Upper lobe of right lung (tissue), 1 donor: Measurements from ENCODE around the gene NAXD. TPM values are rescaled to one million over a fixed set of nuclear protein-coding genes. Genes with fewer than 3 reads are reported as not detected.
"Not testable (repeated sequence)": the region's sequence is repeated elsewhere in the genome, so short reads cannot be mapped to it uniquely, and the experiment has no call there.

ENCODE experiments used
- ATAC-seq: fragments of 200-7000 bp; cut with Tn5 transposase; one replicate; pipeline ENCODE4 v1.9.1; 2020; ENCODE audit warnings: mild to moderate bottlenecking, moderate library complexity
- DNase-seq: peaks from one replicate; pipeline ENCODE4 v3.0.0-alpha.2; 2020
- H3K27ac ChIP-seq: fragments of 200-600 bp; one replicate; pipeline ENCODE4 v1.8.0; 2022
- H3K27me3 ChIP-seq: fragments of 200-600 bp; one replicate; pipeline ENCODE4 v1.8.0; 2022; ENCODE audit warnings: mild to moderate bottlenecking
- H3K36me3 ChIP-seq: fragments of 200-600 bp; one replicate; pipeline ENCODE4 v1.8.0; 2022
- H3K4me1 ChIP-seq: fragments of 200-600 bp; one replicate; pipeline ENCODE4 v1.8.0; 2022
- H3K4me3 ChIP-seq: fragments of 200-600 bp; one replicate; pipeline ENCODE4 v1.8.0; 2022; ENCODE audit warnings: mild to moderate bottlenecking
- H3K9me3 ChIP-seq: fragments of 200-600 bp; one replicate; pipeline ENCODE4 v1.8.0; 2022
- intact Hi-C: fragments of 100-400 bp; cut with DNase I; formaldehyde crosslinking; loops from one replicate; pipeline ENCODE4 v1.11.0; 2022
- total RNA-seq: library from RNA; stranded (reverse); fragmentation: NEBNext Ultra II Directional; extraction: Animal tissue kit (Norgen Biotek cat#: 25700); gene quantifications from one replicate; pipeline ENCODE4 v1.2.1, GENCODE V29; 2021
- TF ChIP-seq, protein P1 (sequence below): fragments of 200-600 bp; IDR thresholded peaks from one replicate; pipeline ENCODE4 v1.8.0; 2022; ENCODE audit warnings: antibody characterized with exemption
- donor health status: DM: no; HTN: yes; CAD: no; lungs with severe emphysema.

The NAXD gene
- total RNA-seq, 1 donor from 2014 or later = 32.2 TPM

DNA sequence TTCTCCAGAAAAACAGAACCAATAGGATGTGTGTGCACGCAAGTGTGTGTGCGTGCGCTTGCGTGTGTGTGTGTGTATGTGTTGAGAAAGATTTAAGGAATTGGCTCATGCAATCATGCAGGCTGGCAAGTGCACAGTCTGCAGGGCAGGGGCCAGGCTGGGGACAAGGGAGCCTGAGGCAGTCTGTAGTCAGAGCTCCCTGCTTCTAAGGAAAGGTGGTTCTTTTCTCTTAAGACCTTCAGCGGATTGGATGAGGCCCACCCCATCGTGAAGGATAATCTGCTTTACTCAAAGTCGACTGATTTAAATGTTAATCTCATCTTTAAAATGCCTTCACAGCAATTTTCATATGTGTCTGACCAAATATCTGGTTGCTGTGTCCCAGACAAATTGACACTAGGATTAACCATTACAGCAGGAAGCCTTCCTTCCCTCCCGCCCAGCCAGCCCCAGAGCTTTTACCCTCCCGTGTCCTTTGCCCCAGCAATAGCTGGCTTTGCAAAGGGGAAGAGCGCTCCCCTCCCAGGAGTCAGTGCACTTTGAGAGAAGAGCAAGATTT is 15.0 kb upstream of the NAXD start:
- Histone ChIP-seq H3K4me1 (no peaks in the 10 kb centered on the region), H3K36me3 (no peaks in the 10 kb centered on the region), H3K27ac (no peak overlapping the region), H3K9me3 (no peaks in the 10 kb centered on the region), H3K4me3 (no peak overlapping the region), H3K27me3 (no peaks in the 10 kb centered on the region)
- ATAC-seq (no peak), DNase-seq (no peak)
- TF ChIP-seq, protein P1, sequence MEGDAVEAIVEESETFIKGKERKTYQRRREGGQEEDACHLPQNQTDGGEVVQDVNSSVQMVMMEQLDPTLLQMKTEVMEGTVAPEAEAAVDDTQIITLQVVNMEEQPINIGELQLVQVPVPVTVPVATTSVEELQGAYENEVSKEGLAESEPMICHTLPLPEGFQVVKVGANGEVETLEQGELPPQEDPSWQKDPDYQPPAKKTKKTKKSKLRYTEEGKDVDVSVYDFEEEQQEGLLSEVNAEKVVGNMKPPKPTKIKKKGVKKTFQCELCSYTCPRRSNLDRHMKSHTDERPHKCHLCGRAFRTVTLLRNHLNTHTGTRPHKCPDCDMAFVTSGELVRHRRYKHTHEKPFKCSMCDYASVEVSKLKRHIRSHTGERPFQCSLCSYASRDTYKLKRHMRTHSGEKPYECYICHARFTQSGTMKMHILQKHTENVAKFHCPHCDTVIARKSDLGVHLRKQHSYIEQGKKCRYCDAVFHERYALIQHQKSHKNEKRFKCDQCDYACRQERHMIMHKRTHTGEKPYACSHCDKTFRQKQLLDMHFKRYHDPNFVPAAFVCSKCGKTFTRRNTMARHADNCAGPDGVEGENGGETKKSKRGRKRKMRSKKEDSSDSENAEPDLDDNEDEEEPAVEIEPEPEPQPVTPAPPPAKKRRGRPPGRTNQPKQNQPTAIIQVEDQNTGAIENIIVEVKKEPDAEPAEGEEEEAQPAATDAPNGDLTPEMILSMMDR = no peak
- intact Hi-C loops = no loop called here

DNA sequence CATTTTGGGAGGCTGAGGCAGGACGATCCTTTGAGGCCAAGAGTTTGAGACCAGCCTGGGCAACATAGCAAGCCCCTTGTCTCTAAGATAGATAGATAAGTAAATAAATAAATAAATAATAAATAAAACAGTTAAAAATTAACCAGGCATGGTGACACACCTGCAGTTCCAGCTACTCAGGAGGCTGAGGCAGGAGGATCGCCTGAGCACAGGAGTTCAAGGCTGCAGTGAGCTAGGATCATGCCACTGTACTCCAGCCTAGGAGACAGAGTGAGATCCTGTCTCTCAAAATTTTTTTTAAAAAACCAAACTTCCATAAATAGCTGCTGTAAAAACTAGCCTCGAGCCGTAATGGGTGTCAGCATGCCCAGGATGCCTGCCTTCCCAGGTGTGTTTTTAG is 14.4 kb upstream of the NAXD start:
- TF ChIP-seq, protein P1 = no peak
- no peak overlapping the region for H3K4me3 ChIP-seq
- no peaks in the 10 kb centered on the region for H3K36me3 ChIP-seq
- H3K4me1 ChIP-seq = no peaks in the 10 kb centered on the region
- no peaks in the 10 kb centered on the region for H3K9me3 ChIP-seq
- no peak for ATAC-seq
- H3K27ac ChIP-seq = no peak overlapping the region
- H3K27me3 ChIP-seq = no peaks in the 10 kb centered on the region
- intact Hi-C loops = no loop called here
- no peak for DNase-seq

GRCh38 chr13:110605132-110605531 is 10.2 kb upstream of the NAXD start:
- TF ChIP-seq, protein P1 = no peak
- intact Hi-C loops = no loop called here

DNA sequence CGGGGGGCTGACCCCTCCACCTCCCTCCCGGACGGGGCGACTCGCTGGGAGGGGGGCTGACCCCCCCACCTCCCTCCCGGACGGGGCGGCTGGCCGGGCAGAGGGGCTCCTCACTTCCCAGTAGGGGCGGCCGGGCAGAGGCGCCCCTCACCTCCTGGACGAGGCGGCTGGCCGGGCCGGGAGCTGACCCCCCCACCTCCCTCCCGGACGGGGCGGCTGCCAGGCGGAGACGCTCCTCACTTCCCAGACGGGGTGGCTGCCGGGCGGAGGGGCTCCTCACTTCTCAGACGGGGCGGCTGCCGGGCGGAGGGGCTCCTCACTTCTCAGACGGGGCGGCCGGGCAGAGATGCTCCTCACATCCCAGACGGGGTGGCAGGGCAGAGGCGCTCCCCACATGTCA is 9.1 kb upstream of the NAXD start:
- H3K27me3 ChIP-seq, DNase-seq, H3K4me1 ChIP-seq, intact Hi-C loops, H3K9me3 ChIP-seq, H3K36me3 ChIP-seq, H3K27ac ChIP-seq, H3K4me3 ChIP-seq, ATAC-seq: not testable (repeated sequence)

More at GRCh38 chr13:110605132-110605531, 10.2 kb upstream of the NAXD start:
- Histone ChIP-seq H3K4me1 (no peaks in the 10 kb centered on the region), H3K27me3 (no peaks in the 10 kb centered on the region), H3K36me3 (no peaks in the 10 kb centered on the region), H3K27ac (no peak overlapping the region), H3K9me3 (no peaks in the 10 kb centered on the region), H3K4me3 (no peak overlapping the region)
- ATAC-seq (no peak), DNase-seq (no peak)

GRCh38 chr13:110607675-110608224 is 7.6 kb upstream of the NAXD start:
- TF ChIP-seq, protein P1 = no peak
- H3K36me3 ChIP-seq = no peaks in the 10 kb centered on the region
- ATAC-seq = no peak
- H3K27me3 ChIP-seq = no peaks in the 10 kb centered on the region
- no peaks in the 10 kb centered on the region for H3K9me3 ChIP-seq
- DNase-seq = no peak
- no peak overlapping the region for H3K27ac ChIP-seq
- intact Hi-C loops = no loop called here
- no peak overlapping the region for H3K4me3 ChIP-seq
- no peaks in the 10 kb centered on the region for H3K4me1 ChIP-seq

DNA sequence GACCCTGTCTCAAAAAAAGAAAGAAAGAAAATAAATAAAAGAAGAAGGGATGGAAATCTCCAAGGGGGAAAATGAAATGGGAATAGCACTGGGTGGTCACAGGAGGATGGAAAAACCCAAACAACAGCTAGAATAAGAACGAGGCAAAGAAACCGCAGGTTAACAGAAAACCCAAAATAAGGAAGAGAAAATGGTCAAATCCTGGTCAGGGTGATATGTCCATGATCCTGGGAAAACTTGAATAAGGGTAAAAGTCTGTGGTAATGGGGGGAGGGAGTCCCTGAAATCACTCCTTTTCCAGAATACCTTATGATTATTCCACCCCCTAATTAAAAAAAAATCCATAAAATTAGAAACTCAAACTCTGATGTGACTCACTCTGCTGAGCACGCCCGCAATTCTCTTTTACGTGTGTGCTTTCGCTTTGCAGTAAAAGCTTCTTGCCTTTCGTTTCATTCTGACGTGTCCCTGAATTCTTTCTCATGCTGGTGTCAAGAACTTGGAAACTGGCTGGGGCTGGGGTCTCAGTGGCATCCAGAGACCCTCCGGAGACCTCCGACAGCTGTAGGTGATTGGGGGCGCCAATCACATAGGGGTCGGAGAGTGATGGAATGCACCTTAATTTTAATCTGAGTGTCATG is 4.3 kb upstream of the NAXD start:
- TF ChIP-seq, protein P1 = no peak
- DNase-seq = no peak
- no peaks in the 10 kb centered on the region for H3K27me3 ChIP-seq
- H3K9me3 ChIP-seq = no peaks in the 10 kb centered on the region
- no peaks in the 10 kb centered on the region for H3K36me3 ChIP-seq
- no peak overlapping the region for H3K4me3 ChIP-seq
- intact Hi-C loops = no loop called here
- no peak overlapping the region for H3K27ac ChIP-seq
- peaks cover 3% of the 10 kb centered on the region for H3K4me1 ChIP-seq
- ATAC-seq = no peak
